ENCODE results near the gene LMBR1. TPM values are rescaled to one million over a fixed set of nuclear protein-coding genes. Genes with fewer than 3 reads are reported as not detected.
"Not testable (repeated sequence)": the region's sequence is repeated elsewhere in the genome, so short reads cannot be mapped to it uniquely, and the experiment has no call there.

Gene LMBR1
- total RNA-seq, 1 experiment from 2014 or later, result 23.8 TPM

DNA sequence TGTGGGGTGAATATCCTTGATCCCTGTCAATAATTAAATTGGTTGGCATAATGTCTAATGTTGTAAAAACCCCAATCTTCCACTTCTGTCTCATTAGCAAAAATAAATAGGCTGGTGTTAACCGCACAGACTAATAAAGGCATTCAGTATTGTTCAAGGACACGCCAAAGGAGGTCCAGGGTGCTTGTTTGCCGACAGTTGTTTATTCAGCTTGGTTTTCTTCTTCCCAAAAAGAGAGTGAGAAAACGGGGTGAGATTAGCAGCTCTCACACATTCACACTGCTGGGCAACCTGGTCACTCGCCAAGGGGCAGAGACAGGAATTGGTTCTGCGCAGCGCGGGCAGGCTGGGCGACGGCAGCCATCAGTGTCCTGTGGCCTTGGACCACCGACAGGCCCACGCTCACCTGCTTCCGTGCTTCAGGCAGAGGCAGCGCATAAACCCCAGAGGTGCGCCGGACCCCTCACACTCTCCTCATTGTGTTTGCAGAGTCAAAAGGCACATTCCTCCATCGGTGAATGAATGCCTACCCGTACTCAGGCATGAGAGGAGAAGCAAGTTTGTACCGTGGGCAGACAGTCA lies 26.2 kb upstream of the LMBR1 start:
- H3K9me3 ChIP-seq, result no peaks in the 10 kb centered on the region
- DNase-seq, result no peak
- no peaks in the 10 kb centered on the region for H3K27me3 ChIP-seq

DNA sequence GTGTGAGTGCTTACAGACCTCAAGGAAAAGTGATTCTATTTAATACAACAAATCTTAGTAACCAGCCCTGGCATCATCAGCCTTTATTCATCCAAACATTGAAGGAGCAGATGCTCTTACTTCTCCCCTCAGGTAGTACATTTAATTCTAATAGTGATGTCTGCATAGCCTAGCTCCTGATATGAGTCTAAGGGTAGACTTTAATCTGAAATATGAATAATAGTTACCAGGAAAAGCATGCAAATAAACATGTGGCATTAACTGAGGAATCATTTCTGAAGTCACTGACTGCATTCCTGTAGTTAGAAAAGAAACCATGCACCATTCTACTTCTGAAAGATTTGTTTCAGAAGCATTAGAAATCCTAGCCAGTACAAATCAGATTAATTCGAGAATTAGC lies 25.7 kb upstream of the LMBR1 start:
- Histone ChIP-seq H3K36me3 (no peaks in the 10 kb centered on the region), H3K9me3 (no peaks in the 10 kb centered on the region), H3K4me3 (no peak overlapping the region), H3K27me3 (no peaks in the 10 kb centered on the region)
- no peak for DNase-seq

More for the DNA sequence above, 26.2 kb upstream of the LMBR1 start:
- H3K4me3 ChIP-seq, result no peak overlapping the region
- no peaks in the 10 kb centered on the region for H3K36me3 ChIP-seq

DNA sequence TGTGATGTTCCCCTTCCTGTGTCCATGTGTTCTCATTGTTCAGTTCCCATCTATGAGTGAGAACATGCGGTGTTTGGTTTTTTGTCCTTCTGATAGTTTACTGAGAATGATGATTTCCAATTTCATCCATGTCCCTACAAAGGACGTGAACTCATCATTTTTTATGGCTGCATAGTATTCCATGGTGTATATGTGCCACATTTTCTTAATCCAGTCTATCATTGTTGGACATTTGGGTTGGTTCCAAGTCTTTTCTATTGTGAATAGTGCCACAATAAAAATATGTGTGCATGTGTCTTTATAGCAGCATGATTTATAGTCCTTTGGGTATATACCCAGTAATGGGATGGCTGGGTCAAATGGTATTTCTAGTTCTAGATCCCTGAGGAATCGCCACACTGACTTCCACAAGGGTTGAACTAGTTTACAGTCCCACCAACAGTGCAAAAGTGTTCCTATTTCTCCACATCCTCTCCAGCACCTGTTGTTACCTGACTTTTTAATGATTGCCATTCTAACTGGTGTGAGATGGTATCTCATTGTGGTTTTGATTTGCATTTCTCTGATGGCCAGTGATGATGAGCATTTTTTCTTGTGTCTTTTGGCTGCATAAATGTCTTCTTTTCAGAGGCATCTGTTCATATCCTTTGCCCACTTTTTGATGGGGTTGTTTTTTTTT lies 16.7 kb upstream of the LMBR1 start:
- not testable (repeated sequence) for H3K4me3 ChIP-seq, H3K27me3 ChIP-seq, DNase-seq, H3K36me3 ChIP-seq, H3K9me3 ChIP-seq

DNA sequence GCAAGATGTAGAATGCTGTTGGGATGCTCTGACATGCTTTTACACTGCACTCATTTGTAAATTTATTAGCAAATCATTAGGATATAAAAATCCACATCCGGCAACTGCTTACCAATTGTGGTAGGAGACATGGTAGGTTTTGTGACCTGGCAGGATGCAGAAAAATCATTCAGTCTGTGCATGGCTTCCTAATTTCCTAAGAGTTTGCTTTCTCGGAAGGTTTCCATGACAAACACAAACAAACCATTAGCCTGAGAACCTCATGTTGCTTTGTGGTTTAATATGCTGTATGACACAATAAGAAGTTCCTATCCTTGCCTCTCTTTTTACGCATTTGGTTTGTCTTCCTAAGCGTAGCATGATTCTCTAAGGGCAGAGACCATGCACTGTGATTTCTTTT lies 14.7 kb upstream of the LMBR1 start:
- H3K9me3 ChIP-seq, result no peaks in the 10 kb centered on the region
- no peak overlapping the region for H3K4me3 ChIP-seq
- H3K36me3 ChIP-seq, result no peaks in the 10 kb centered on the region
- DNase-seq, result no peak
- H3K27me3 ChIP-seq, result no peaks in the 10 kb centered on the region

DNA sequence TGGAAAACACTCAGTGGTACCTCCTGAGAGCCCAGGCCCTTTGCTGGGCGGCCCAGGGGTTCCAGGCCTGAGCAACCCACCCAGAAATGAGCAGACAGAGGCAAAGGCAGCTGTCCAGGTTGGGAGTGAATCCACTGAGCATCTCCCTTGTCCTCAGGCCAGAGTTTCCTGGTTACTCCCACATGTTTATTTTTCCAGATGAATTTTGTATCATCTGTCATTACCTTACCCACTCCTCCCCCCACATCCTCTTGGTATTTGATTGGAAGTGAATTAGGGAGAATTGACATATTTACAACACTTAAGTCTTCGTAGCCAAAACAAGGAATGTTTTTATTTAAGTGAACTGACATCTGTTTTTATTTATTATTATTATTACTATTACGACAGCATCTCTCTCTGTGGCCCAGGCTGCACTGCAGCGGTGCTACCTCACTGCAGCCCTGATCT lies 13.2 kb upstream of the LMBR1 start:
- Histone ChIP-seq H3K36me3 (no peaks in the 10 kb centered on the region), H3K4me3 (no peak overlapping the region), H3K27me3 (no peaks in the 10 kb centered on the region), H3K9me3 (no peaks in the 10 kb centered on the region)
- no peak for DNase-seq

DNA sequence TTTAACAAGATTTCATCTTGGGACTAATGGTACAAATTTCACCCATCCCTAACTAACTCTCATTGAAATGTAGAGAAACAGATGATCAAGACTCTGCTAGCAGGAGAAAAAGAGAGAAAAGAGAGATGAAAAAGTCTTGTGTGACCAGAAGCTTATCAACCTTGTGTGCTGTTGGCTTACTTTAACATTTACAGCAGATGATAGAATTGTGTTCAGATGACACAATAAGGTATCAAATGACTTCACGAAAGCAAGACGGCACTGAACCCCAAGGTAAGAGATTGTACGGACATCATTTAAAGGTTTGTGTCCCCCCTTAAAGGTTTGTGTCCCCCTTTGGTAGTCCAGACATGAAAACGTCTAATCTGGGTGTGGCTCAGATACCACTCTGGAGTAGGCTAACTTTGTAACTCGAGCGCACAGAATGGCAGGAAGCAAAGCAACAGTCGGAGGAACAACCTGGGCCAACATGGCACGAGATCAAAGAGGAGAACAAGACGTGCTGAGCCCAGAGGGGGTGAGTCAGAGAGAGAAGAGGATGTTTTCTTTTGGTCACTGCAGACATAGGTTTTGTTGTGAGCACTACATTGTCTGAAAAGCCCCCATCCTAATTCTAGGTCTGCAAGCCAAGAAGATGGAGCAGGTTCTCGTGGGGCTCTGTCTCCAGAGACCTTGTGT lies 10.4 kb upstream of the LMBR1 start:
- peak; percentile 80 for DNase-seq
- no peaks in the 10 kb centered on the region for H3K36me3 ChIP-seq
- H3K27me3 ChIP-seq, result no peaks in the 10 kb centered on the region
- H3K4me3 ChIP-seq, result no peak overlapping the region
- no peaks in the 10 kb centered on the region for H3K9me3 ChIP-seq

DNA sequence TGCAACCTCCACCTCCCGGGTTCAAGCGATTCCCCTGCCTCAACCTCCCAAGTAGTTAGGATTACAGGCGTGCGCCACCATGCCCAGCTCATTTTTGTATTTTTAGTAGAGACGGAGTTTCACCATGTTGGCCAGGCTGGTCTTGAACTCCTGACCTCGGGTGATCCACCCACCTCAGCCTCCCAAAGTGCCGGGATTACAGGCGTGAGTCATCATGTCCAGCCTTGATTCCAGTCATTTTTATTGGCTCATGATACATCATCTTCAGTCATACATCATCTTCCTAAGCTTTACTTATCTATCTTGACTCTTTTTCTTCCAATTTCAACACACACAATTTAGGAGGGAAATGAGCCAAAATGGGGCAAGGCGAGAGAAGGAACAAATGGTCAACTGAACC lies 7.1 kb upstream of the LMBR1 start:
- H3K4me3 ChIP-seq, H3K36me3 ChIP-seq, H3K9me3 ChIP-seq, H3K27me3 ChIP-seq: not testable (repeated sequence)
- DNase-seq, result peak; percentile 45

DNA sequence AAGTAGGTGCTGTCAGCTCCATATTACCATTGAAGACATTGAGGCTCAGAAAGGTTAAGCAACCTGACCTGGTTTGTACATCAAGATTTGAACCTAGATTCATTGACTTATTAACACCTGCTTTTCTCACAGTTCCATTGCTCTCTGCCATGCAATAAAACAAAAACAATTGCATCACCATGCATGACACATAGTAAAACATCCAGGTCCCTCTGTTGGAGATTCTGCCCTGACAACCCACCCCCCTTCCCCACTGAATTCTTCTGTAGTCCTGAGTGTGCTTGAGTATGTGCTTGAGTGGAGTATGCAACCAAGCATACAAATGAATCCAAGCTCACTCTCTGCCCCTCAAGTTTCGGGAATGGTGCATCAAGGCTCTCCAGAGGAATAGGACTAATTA lies 6.0 kb upstream of the LMBR1 start:
- DNase-seq, result no peak
- no peak overlapping the region for H3K4me3 ChIP-seq
- no peaks in the 10 kb centered on the region for H3K36me3 ChIP-seq
- H3K9me3 ChIP-seq, result no peaks in the 10 kb centered on the region
- no peaks in the 10 kb centered on the region for H3K27me3 ChIP-seq

DNA sequence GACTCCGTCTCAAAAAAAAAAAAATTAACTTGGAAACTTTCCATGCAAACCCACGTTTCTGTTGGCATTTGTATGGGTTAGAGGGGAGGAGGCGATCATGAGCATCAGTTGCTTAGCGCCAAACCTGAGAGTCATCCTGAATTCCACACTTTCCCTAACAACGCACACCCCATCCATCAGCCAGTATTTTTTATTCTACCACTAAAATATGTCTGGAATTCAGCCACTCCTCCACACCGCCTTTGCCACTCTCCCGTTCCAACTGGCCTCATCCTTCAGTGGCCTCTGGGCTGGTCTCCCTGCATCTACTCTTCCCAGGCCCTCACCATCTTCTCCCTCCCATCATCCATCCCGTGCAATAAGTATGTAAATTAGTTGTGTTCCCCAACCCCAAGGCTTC lies 4.7 kb upstream of the LMBR1 start:
- Histone ChIP-seq H3K9me3 (no peaks in the 10 kb centered on the region), H3K4me3 (no peak overlapping the region), H3K27me3 (no peaks in the 10 kb centered on the region), H3K36me3 (no peaks in the 10 kb centered on the region)
- peak; percentile 15 for DNase-seq

DNA sequence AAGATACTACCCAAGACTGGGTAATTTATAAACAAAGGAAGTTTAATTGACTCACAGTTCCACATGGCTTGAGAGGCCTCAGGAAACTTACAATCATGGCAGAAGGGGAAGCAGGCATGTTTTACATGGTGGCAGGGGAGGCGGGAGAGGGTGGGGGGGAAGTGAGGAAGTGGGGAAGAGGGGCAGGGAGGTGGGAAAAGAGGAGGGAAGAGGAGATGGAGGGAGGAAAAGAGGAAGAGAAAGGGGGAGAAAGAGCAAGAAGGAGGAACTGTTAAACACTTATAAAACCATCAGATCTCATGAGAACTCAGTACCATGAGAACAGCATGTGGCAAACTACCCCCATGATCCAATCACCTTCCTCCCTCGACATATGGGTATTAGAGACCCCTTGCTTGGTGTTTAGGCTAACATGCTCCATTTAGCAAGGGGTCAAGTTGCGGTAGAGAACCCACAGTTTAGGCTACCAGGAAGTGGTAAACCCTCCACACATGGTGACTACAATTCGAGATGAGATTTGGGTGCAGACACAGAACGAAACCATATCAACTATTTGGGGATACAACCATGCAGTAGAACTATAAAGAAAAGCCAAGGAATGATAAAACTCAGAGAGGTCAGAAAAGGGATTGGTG lies 3.5 kb upstream of the LMBR1 start:
- H3K9me3 ChIP-seq, result no peaks in the 10 kb centered on the region
- no peak for DNase-seq

DNA sequence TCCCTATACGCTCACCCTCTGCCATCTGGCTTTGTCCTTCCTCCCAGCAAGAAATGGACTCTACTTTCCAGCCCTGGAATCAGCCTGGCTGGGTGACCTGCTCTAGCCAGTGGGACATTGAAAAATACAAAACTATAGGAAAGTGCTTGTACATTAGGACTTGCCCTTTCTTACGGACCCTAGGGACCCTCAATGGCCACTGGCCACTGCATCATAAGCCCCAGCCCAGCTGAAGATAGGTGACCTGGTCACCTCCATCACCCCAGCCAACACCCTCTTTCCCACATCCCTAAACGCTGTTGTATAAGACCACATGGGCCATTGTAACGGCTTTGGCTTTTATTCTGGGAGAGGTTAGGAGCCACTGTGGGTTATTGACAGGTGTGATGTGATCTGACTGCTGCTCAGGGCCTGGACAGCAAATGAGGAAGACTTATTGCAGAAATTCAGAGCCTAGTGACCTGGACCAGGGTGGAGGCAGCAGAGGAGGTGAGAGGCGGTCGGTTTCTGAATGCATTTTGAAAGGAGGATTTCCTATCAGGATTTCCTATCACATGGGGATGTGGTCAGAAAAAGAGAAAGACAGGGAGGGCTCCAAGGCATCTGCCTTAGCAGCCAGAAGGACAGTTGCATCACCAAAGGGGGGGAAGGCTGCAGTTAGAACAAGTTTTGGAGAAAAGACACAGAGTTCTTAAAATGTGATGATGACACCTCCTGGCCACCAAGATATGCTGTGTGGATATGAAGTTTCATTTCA lies 2.2 kb upstream of the LMBR1 start:
- no peak overlapping the region for H3K4me3 ChIP-seq

More for the DNA sequence above, 3.5 kb upstream of the LMBR1 start:
- Histone ChIP-seq H3K4me3 (no peak overlapping the region), H3K36me3 (no peaks in the 10 kb centered on the region), H3K27me3 (no peaks in the 10 kb centered on the region)

DNA sequence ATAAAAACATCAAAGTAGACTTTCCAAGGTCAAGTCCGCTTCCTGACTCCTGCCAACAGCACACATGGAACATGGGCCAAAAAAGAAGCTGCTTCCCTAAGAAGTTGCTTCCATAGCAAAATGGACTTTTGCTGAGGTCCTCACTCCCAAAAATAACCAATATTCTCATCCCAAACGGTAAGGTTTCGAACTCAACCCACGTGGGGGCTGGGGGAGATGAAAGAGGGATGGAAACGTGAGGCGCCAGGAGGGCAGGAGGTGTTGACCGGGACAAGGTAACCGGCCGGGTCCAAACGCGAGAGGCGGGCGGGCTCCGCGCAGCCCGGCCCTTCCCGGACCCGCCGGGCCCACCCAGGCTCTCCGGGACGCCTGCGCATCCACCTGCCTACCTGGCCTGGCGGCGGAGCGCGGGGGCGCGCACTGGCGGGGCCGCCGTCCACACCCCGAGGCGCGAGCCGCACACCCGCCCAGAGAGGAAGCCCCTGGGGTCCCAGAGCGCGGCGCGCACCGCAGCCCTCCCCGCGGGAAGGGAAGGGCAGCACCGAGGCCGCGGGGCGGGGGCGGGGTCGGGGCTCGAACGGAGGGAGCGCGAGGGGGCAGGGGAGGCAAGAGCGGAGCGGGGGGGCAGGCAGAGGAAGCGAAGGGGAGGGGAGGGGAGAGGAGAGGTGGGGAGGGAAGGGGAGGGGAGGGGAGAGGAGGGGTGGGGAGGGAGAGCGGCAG lies 742 bp downstream of the LMBR1 start:
- Histone ChIP-seq H3K36me3 (no peaks in the 10 kb centered on the region), H3K27me3 (no peaks in the 10 kb centered on the region), H3K9me3 (no peaks in the 10 kb centered on the region), H3K4me3 (peak overlapping the region; percentile 71)
- peak; percentile 56 for DNase-seq

More for the DNA sequence above, 2.2 kb upstream of the LMBR1 start:
- Histone ChIP-seq H3K9me3 (no peaks in the 10 kb centered on the region), H3K27me3 (no peaks in the 10 kb centered on the region), H3K36me3 (no peaks in the 10 kb centered on the region)
- no peak for DNase-seq

DNA sequence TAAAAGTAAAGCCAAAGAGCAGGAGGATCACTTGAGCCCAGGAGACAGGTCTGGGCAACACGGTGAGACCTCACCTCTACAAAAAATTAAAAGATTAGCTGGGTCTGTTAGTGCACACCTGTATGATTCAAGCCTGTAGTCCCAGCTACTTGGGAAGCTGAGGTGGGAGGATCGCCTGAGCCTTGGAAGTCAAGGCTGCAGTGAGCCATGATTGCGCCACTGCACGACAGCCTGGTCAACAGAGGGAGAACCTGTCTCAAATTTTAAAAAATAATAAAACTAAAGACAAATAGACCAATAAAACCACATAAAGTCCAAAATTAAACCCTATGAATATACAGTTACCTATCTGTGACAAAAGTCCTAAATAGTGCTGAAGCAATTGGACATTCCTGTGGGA lies 3.2 kb downstream of the LMBR1 start:
- DNase-seq, result no peak
- Histone ChIP-seq H3K27me3 (no peaks in the 10 kb centered on the region), H3K4me3 (no peak overlapping the region), H3K36me3 (no peaks in the 10 kb centered on the region), H3K9me3 (no peaks in the 10 kb centered on the region)

DNA sequence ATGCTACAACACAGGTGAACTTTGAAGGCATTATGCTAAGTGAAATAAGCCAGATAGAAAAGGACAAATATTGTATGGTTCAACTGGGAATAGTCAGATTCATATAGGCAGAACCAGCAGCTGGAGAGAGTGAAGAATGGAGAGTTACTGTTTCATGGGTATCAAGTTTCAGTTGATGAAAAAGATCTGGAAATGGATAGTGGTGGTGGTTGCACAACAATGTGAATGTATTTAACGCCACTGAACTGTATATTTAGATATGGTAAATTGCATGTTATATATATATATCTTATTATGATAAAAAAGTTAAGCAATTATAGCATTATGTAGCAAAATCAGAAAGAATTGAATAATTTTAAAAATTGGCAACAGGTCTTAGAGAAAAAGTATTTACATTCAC lies 3.9 kb downstream of the LMBR1 start:
- no peak for DNase-seq
- Histone ChIP-seq H3K9me3 (no peaks in the 10 kb centered on the region), H3K36me3 (no peaks in the 10 kb centered on the region), H3K27me3 (no peaks in the 10 kb centered on the region), H3K4me3 (no peak overlapping the region)

DNA sequence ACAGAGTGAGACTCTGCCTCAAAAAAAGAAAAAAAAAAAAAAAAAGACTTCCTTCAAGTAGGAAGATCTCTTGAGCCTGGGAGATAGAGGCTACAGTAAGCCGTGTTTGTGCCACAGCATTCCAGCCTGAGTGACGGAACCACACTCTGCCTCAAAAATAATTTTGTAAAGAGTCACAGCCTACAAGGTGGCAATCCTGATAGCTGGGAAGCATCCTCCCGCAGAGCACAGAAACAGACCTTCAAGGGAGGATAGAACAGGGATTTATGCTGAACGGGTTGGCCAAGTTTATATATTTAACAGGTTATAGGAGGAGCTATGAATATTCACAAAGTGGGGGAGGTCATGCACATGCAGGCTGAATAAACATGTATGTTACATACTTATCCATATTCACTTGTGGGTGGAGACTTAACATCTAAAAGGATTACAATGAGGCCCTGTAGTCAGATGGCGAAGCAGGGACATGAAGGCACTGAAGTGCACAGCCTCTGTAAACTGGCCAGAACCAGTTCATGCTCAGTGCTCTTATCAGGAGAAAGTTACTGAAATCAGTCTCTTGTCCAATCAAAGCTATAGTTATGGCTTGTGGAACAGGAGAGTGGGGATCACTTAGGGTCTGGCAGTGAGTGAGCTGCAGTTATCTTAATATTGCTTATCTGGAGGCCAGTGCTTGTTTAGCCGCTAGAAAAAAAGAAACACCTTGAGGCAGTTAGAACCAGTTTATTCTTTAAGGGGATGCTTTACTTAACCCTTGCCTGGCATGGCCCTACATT lies 6.8 kb downstream of the LMBR1 start:
- Histone ChIP-seq H3K36me3 (no peaks in the 10 kb centered on the region), H3K4me3 (no peak overlapping the region), H3K9me3 (no peaks in the 10 kb centered on the region), H3K27me3 (no peaks in the 10 kb centered on the region)
- no peak for DNase-seq

DNA sequence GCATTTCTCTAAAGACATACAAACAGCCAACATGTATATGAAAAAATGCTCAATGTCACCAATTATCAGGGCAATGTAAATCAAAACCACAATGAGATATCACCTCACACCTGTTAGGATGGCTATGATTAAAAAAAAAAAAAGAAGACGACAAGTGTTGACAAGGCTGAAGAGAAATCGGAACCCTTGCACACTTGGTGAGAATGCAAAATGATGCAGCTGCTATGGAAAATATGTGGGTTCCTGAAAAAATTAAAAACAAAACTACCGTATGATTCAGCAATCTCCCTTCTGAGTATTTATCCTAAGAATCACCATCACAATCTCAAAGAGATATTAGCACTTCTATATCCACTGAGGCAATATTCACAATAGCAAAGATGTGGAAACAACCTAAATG lies 11.3 kb downstream of the LMBR1 start:
- Histone ChIP-seq H3K4me3 (no peak overlapping the region), H3K36me3 (no peaks in the 10 kb centered on the region), H3K9me3 (0 out of 2 replicates have a peak, but pooled peaks cover 2% of the 10 kb centered on the region), H3K27me3 (no peaks in the 10 kb centered on the region)
- DNase-seq, result no peak
